Ishikawa (cell line): Measurements from ENCODE around the gene ARHGEF6.

ENCODE experiments used
- EP300 ChIP-seq: IDR thresholded peaks from 2 replicates; pipeline ENCODE4 v1.6.1; 2012; ENCODE audit warnings: borderline replicate concordance
- TCF12 ChIP-seq: IDR thresholded peaks from 2 replicates; pipeline ENCODE4 v1.6.1; 2012; ENCODE audit warnings: low read depth
- ZBTB7A ChIP-seq: IDR thresholded peaks from 2 replicates; pipeline ENCODE4 v1.6.1; 2012; ENCODE audit warnings: low read depth

Gene ARHGEF6

GRCh38 chrX:136616987-136617685 lies 163.6 kb downstream of the ARHGEF6 start:
- no peak for TF ChIP-seq TCF12
- no peak for TF ChIP-seq EP300
- no peak for TF ChIP-seq ZBTB7A
